Activated naive CD4-positive, alpha-beta T cell treated with anti-CD3 and anti-CD28 coated beads for 36 hours (primary cell): Measurements from ENCODE around the gene IFNG. TPM values are rescaled to one million over a fixed set of nuclear protein-coding genes. Genes with fewer than 3 reads are reported as not detected.
A peak's percentile ranks its signal among the peaks of the same experiment; 100 is the strongest.

Source experiments
- CTCF ChIA-PET: fragments of 350-600 bp; sonication (Branson Sonifier 250); formaldehyde crosslinking; loops from one replicate; lab custom pipeline; 2021; ENCODE audit warnings: antibody characterized with exemption; lab: Charles Lee
- DNase-seq: peaks from one replicate; pipeline ENCODE4 v3.0.0-alpha.2; 2020
- H3K27ac Mint-ChIP-seq: one replicate; pipeline ENCODE4 v1.8.0; 2021; ENCODE audit warnings: mild to moderate bottlenecking, mixed read lengths
- H3K27me3 Mint-ChIP-seq: one replicate; pipeline ENCODE4 v1.8.0; 2021; ENCODE audit warnings: low read depth, mixed read lengths
- H3K36me3 Mint-ChIP-seq: one replicate; pipeline ENCODE4 v1.8.0; 2021; ENCODE audit warnings: low read depth, mixed read lengths
- H3K4me1 Mint-ChIP-seq: one replicate; pipeline ENCODE4 v1.8.0; 2021; ENCODE audit warnings: low read depth, mixed read lengths
- H3K4me3 Mint-ChIP-seq: one replicate; pipeline ENCODE4 v1.8.0; 2021; ENCODE audit warnings: mild to moderate bottlenecking, moderate library complexity, mixed read lengths
- H3K9me3 Mint-ChIP-seq: one replicate; pipeline ENCODE4 v1.8.0; 2021; ENCODE audit warnings: mixed read lengths
- intact Hi-C: fragments of 100-400 bp; cut with micrococcal nuclease; formaldehyde crosslinking; loops from one replicate; pipeline ENCODE4 v1.15.1; 2023
- total RNA-seq, 2 experiments: library from RNA; stranded (reverse); gene quantifications; one replicate each; pipeline ENCODE4 v1.2.3, GENCODE V29; 2021

Gene IFNG
- total RNA-seq, 2 experiments from 2014 or later: 48.8 to 49.1 TPM

- Mint-ChIP-seq H3K27ac (peak overlapping the region; percentile 91), H3K4me1 (peaks cover 52% of the 10 kb centered on the region), H3K27me3 (no peaks in the 10 kb centered on the region), H3K4me3 (no peak overlapping the region), H3K36me3 (peaks cover 2% of the 10 kb centered on the region), H3K9me3 (peaks cover 3% of the 10 kb centered on the region)
- intact Hi-C loops: loop anchor here (2.0 to 5.0 kb wide), 2 partner anchors 154 to 441 kb away; no protein-coding TSS in a partner anchor
- CTCF ChIA-PET: interaction anchor here (1.0 to 1.2 kb wide), 3 partner anchors 18 to 61 kb away, joined by 3 to 4 read pairs (median 3); no protein-coding TSS in a partner anchor
- peak; percentile 28 for DNase-seq
These were observed 21.1 kb downstream of the IFNG start for GRCh38 chr12:68138480-68138879.

- peak overlapping the region; percentile 91 for H3K27ac Mint-ChIP-seq
- intact Hi-C loops: loop anchor here (1.0 to 5.0 kb wide), 4 partner anchors 18 to 440 kb away; no protein-coding TSS in a partner anchor
- no peaks in the 10 kb centered on the region for H3K27me3 Mint-ChIP-seq
- DNase-seq: peak; percentile 38
- CTCF ChIA-PET: interaction anchor here (1.4 to 3.2 kb wide), 2 partner anchors 20 to 97 kb away, joined by 5 to 20 read pairs; no protein-coding TSS in a partner anchor
- H3K4me1 Mint-ChIP-seq: peaks cover 52% of the 10 kb centered on the region
- peaks cover 3% of the 10 kb centered on the region for H3K36me3 Mint-ChIP-seq
- H3K9me3 Mint-ChIP-seq: peaks cover 3% of the 10 kb centered on the region
- H3K4me3 Mint-ChIP-seq: no peak overlapping the region
These were observed 22.2 kb downstream of the IFNG start for GRCh38 chr12:68137335-68137830.

- CTCF ChIA-PET: interaction anchor here (3.2 kb wide), 1 partner anchor 22 kb away, joined by 20 read pairs; no protein-coding TSS in a partner anchor
- H3K4me1 Mint-ChIP-seq: peaks cover 51% of the 10 kb centered on the region
- intact Hi-C loops: loop anchor here (5.0 kb wide), 1 partner anchor 438 kb away; no protein-coding TSS in a partner anchor
- no peak overlapping the region for H3K4me3 Mint-ChIP-seq
- H3K27ac Mint-ChIP-seq: no peak overlapping the region
- H3K9me3 Mint-ChIP-seq: peaks cover 14% of the 10 kb centered on the region
- no peak for DNase-seq
- no peaks in the 10 kb centered on the region for H3K27me3 Mint-ChIP-seq
- H3K36me3 Mint-ChIP-seq: peaks cover 9% of the 10 kb centered on the region
These were observed 24.0 kb downstream of the IFNG start for GRCh38 chr12:68135520-68135919.

GRCh38 chr12:68131867-68132414 is 27.6 kb downstream of the IFNG start:
- intact Hi-C loops: no loop called here
- H3K36me3 Mint-ChIP-seq: peaks cover 24% of the 10 kb centered on the region
- no peak overlapping the region for H3K4me3 Mint-ChIP-seq
- no peak overlapping the region for H3K27ac Mint-ChIP-seq
- DNase-seq: no peak
- H3K9me3 Mint-ChIP-seq: peaks cover 32% of the 10 kb centered on the region
- no peaks in the 10 kb centered on the region for H3K27me3 Mint-ChIP-seq
- CTCF ChIA-PET: interaction anchor here (0.6 kb wide), 1 partner anchor 129 kb away, joined by 3 read pairs; no protein-coding TSS in a partner anchor
- H3K4me1 Mint-ChIP-seq: peaks cover 16% of the 10 kb centered on the region

GRCh38 chr12:68129979-68130378 is 29.6 kb downstream of the IFNG start:
- Mint-ChIP-seq H3K9me3 (peaks cover 32% of the 10 kb centered on the region), H3K27me3 (no peaks in the 10 kb centered on the region), H3K4me3 (no peak overlapping the region), H3K36me3 (peaks cover 26% of the 10 kb centered on the region), H3K27ac (no peak overlapping the region), H3K4me1 (peaks cover 1% of the 10 kb centered on the region)
- DNase-seq: no peak
- CTCF ChIA-PET: no interaction called here
- intact Hi-C loops: no loop called here

GRCh38 chr12:68122236-68122920 is 37.2 kb downstream of the IFNG start:
- intact Hi-C loops: loop anchor here (2.0 kb wide), 1 partner anchor 14 kb away; no protein-coding TSS in a partner anchor
- H3K4me1 Mint-ChIP-seq: peaks cover 28% of the 10 kb centered on the region
- DNase-seq: no peak
- no peak overlapping the region for H3K4me3 Mint-ChIP-seq
- H3K27me3 Mint-ChIP-seq: no peaks in the 10 kb centered on the region
- H3K9me3 Mint-ChIP-seq: peaks cover 2% of the 10 kb centered on the region
- peaks cover 3% of the 10 kb centered on the region for H3K36me3 Mint-ChIP-seq
- CTCF ChIA-PET: interaction anchor here (0.6 to 0.9 kb wide), 3 partner anchors 36 to 786 kb away, joined by 3 read pairs; no protein-coding TSS in a partner anchor
- H3K27ac Mint-ChIP-seq: no peak overlapping the region

GRCh38 chr12:68121143-68121542 is 38.4 kb downstream of the IFNG start:
- Mint-ChIP-seq H3K36me3 (peaks cover 3% of the 10 kb centered on the region), H3K4me3 (no peak overlapping the region), H3K4me1 (peaks cover 31% of the 10 kb centered on the region), H3K27ac (no peak overlapping the region), H3K27me3 (no peaks in the 10 kb centered on the region), H3K9me3 (peaks cover 2% of the 10 kb centered on the region)
- CTCF ChIA-PET: interaction anchor here (1.5 to 2.3 kb wide), 2 partner anchors 37 to 119 kb away, joined by 4 to 9 read pairs; no protein-coding TSS in a partner anchor
- intact Hi-C loops: no loop called here
- DNase-seq: peak; percentile 38

GRCh38 chr12:68119724-68120211 is 39.8 kb downstream of the IFNG start:
- H3K27ac Mint-ChIP-seq: peak overlapping the region; percentile 43
- DNase-seq: peak; percentile 83
- peaks cover 1% of the 10 kb centered on the region for H3K36me3 Mint-ChIP-seq
- peaks cover 33% of the 10 kb centered on the region for H3K4me1 Mint-ChIP-seq
- peaks cover 2% of the 10 kb centered on the region for H3K9me3 Mint-ChIP-seq
- intact Hi-C loops: loop anchor here (1.0 to 5.0 kb wide), 9 partner anchors 18 to 362 kb away; no protein-coding TSS in a partner anchor
- H3K27me3 Mint-ChIP-seq: no peaks in the 10 kb centered on the region
- CTCF ChIA-PET: interaction anchor here (0.6 to 2.3 kb wide), 9 partner anchors 10 to 118 kb away, joined by 3 to 9 read pairs (median 4); no protein-coding TSS in a partner anchor
- no peak overlapping the region for H3K4me3 Mint-ChIP-seq

GRCh38 chr12:68119250-68119649 is 40.3 kb downstream of the IFNG start:
- Mint-ChIP-seq H3K9me3 (no peaks in the 10 kb centered on the region), H3K4me3 (no peak overlapping the region), H3K27me3 (no peaks in the 10 kb centered on the region), H3K4me1 (peaks cover 34% of the 10 kb centered on the region), H3K27ac (peak overlapping the region; percentile 63), H3K36me3 (no peaks in the 10 kb centered on the region)
- intact Hi-C loops: loop anchor here (1.0 to 5.0 kb wide), 9 partner anchors 18 to 362 kb away; no protein-coding TSS in a partner anchor
- CTCF ChIA-PET: interaction anchor here (0.6 to 2.3 kb wide), 6 partner anchors 10 to 103 kb away, joined by 3 to 9 read pairs (median 4); no protein-coding TSS in a partner anchor
- DNase-seq: peak; percentile 44

- H3K4me1 Mint-ChIP-seq: peaks cover 37% of the 10 kb centered on the region
- H3K4me3 Mint-ChIP-seq: peak overlapping the region; percentile 20
- H3K36me3 Mint-ChIP-seq: no peaks in the 10 kb centered on the region
- no peak for DNase-seq
- no peaks in the 10 kb centered on the region for H3K9me3 Mint-ChIP-seq
- H3K27ac Mint-ChIP-seq: peak overlapping the region; percentile 63
- intact Hi-C loops: loop anchor here (5.0 kb wide), 1 partner anchor 249 kb away; no protein-coding TSS in a partner anchor
- CTCF ChIA-PET: interaction anchor here (2.0 kb wide), 1 partner anchor 77 kb away, joined by 4 read pairs; no protein-coding TSS in a partner anchor
- H3K27me3 Mint-ChIP-seq: no peaks in the 10 kb centered on the region
These were observed 41.3 kb downstream of the IFNG start for GRCh38 chr12:68118096-68118755.

- Mint-ChIP-seq H3K9me3 (no peaks in the 10 kb centered on the region), H3K27ac (peak overlapping the region; percentile 50), H3K4me1 (peaks cover 38% of the 10 kb centered on the region), H3K4me3 (no peak overlapping the region), H3K27me3 (no peaks in the 10 kb centered on the region), H3K36me3 (no peaks in the 10 kb centered on the region)
- no peak for DNase-seq
- CTCF ChIA-PET: interaction anchor here (1.4 to 6.1 kb wide), 2 partner anchors 40 to 77 kb away, joined by 3 to 88 read pairs; partner anchors contain the start of gene IFNG
- intact Hi-C loops: loop anchor here (1.0 to 5.0 kb wide), 2 partner anchors 75 to 250 kb away; no protein-coding TSS in a partner anchor
These were observed 41.9 kb downstream of the IFNG start for GRCh38 chr12:68117661-68118060.
